GM21360 (cell line): Measurements from ENCODE around the gene MEF2C.
A peak's percentile ranks its signal among the peaks of the same experiment; 100 is the strongest.
"Not testable (repeated sequence)": the region's sequence is repeated elsewhere in the genome, so short reads cannot be mapped to it uniquely, and the experiment has no call there.

ENCODE experiments used
- ATAC-seq: cut with Tn5 transposase; IDR thresholded peaks from one replicate; pipeline ENCODE4 v1.9.1; 2021; ENCODE audit warnings: mild to moderate bottlenecking, moderate library complexity; ENCODE audit not compliant: unreplicated experiment

The MEF2C gene

GRCh38 chr5:88868468-88869068, 14.4 kb downstream of the MEF2C start:
- no peak for ATAC-seq

- ATAC-seq = no peak
These were observed 15.3 kb downstream of the MEF2C start for GRCh38 chr5:88867638-88868037.

DNA sequence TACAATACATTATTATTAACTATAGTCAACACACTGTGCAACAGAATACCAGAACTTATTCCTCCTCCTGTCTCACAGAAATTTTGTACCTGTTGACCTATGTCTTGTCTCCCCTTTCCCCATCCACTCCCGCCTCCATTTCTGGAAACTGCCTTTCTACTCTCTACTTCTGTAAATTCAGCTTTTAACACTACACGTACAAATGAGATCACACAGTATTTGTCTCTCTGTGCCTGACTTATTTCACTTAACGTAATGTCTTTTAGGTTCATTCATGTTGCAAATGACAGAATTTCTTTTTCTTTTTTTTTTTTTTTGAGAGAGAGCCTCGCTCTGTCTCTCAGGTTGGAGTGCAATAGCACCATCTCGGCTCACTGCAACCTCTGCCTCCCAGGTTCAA, 19.5 kb downstream of the MEF2C start:
- no peak for ATAC-seq

- ATAC-seq = no peak
These were observed 20.3 kb downstream of the MEF2C start for GRCh38 chr5:88862547-88863175.

- ATAC-seq = no peak
These were observed 21.8 kb downstream of the MEF2C start for GRCh38 chr5:88861231-88861630.

DNA sequence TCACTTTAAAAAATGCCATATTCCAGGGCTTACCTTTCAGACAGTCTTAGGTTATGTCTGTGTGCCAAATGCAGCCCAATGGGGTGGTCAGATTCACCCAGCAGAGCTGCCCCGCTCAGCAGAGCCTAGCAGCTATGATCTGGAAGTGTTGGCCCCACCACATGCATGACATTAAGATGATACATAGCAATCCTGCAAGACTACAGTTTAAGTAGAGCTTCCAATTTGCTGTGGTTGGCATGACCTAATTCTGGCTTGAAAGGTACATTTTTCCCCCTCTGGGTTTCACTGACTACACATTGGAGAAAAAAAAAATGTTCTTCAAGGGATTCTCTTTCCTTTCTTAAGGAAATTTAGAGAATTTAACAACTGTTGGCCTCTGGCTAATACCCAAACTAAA, 22.5 kb downstream of the MEF2C start:
- ATAC-seq = no peak

DNA sequence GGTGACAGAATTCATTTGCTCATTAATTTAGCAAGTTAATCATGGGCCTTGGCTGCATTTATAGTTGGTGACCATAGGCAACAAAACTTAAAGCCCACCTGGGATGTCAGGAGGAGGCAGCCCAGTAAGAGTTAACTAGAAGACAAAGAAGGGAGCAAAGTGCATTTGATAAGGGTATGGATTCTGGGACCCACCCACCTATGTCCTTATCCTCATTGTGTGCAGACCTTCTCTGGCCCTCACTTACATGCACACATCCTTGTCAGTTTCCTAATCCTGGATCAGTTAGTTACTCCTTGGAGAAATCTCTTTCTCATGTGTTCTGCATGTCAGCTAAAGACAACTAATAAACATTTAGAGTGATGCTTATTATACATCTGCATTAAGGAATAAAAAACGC, 24.6 kb downstream of the MEF2C start:
- no peak for ATAC-seq

DNA sequence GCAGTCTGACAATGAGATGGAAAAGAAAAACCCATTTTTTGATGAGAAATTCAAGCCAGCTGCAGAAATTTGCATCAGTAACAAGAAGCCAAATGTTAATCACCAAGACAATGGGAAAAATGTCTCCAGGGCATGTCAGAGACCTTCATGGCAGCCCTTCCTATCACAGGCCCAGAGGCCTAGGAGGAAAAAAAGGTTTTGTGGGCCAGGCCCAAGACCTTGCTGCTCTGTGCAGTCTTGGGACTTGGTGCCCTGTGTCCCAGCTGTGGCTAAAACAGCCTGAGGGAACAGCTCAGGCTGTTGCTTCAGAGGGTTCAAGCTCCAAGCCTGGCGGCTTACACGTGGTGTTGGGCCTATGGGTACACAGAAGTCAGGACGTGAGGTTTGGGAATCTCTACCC, 26.6 kb downstream of the MEF2C start:
- ATAC-seq = not testable (repeated sequence)

DNA sequence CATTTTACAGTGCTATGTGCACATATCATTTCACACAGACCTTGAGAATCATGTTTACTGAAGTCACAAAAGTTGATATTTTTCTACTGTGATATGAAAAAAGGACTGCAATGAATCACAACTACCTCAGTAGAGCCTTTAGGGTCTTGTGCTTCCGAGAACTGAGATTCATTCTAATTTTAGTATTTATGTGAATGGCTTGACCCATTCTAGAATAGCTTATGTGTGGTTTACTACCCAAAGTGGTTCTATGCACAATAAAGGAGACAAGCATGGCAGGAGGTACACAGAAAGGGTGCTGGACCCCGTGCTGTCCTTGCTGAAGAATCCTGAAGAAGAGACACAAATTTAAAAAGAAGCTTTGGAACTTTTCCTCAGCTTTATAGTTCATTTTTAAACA, 28.2 kb downstream of the MEF2C start:
- ATAC-seq = no peak

DNA sequence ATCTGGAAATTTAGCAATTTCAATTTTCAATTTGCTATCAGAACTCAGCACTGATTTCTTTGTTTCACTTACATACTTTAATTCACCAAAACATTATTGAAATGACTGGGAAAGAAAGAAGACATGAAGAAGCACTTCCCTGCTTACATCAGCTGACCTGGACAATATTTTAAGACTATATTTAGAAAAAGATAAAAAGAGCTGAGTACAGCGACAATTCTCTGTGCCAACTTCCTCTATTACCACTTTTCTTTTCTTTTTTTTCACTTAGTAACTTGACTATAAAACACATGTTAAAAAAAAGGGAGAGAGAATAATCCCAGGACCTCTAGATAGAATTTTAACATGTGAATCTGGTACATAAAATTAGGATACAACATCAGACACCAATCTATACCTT, 35.6 kb downstream of the MEF2C start:
- no peak for ATAC-seq

GRCh38 chr5:88846434-88846833, 36.5 kb downstream of the MEF2C start:
- ATAC-seq = no peak

GRCh38 chr5:88845081-88845697, 37.8 kb downstream of the MEF2C start:
- ATAC-seq = peak; percentile 77

- ATAC-seq = no peak
These were observed 40.2 kb downstream of the MEF2C start for GRCh38 chr5:88842784-88843183.

DNA sequence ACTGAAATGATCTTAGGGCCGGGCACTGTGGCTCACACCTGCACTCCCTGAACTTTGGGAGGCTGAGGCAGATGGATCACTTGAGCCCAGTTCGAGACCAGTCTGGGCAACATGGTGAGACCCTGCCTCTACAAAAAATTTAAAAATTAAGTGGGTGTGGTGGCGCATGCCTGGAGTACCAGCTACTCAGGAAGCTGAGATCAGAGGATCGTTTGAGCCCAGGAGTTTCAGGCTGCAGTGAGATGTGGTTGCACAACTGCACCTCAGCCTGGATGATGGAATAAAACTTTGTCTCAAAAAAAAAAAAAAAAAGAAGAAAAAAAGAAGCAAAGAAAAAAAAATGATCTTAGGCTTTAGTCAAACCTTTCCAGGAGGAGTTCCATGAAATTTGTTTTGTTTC, 41.8 kb downstream of the MEF2C start:
- no peak for ATAC-seq

GRCh38 chr5:88840495-88840894, 42.5 kb downstream of the MEF2C start:
- no peak for ATAC-seq

GRCh38 chr5:88839238-88839637, 43.7 kb downstream of the MEF2C start:
- ATAC-seq = no peak

DNA sequence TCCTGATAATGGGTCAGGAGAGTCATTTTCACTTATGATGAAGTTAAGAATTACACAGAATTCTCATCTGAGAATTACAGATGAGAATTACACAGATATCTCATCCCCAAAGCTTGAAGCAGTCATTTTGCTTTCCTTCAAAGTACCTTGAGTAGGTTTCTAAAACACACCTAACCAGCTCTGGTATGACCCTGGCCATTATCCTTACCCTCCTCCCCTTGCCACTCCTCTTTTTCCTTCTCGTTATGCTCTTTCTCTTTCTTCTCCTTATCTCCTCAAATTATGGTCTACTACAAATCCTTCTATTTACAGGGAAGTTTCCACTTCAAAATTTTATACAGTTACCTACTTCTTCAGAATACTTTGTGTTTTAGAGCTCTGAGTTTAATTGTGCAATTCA, 44.5 kb downstream of the MEF2C start:
- no peak for ATAC-seq

GRCh38 chr5:88837817-88838216, 45.2 kb downstream of the MEF2C start:
- no peak for ATAC-seq

DNA sequence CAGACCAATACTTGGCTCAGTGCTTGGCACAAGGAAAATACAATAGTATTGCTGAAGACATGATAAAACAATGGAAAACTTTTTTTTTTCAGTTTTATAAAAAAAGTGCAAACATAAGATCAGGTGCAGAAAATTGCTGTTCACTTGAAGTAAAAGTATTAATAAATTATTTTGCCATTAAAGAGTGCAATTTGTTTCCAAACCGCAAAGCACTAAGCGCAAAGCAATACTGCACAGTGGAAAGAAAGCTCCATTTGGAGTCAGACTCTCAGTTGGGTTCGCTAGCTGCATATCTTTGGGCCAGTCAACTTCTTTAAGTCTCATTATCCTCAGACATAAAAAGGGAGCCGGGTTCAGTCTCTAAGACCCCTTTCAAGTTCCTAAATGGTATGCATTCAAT, 45.8 kb downstream of the MEF2C start:
- no peak for ATAC-seq

- ATAC-seq = no peak
These were observed 46.7 kb downstream of the MEF2C start for GRCh38 chr5:88836195-88836838.

DNA sequence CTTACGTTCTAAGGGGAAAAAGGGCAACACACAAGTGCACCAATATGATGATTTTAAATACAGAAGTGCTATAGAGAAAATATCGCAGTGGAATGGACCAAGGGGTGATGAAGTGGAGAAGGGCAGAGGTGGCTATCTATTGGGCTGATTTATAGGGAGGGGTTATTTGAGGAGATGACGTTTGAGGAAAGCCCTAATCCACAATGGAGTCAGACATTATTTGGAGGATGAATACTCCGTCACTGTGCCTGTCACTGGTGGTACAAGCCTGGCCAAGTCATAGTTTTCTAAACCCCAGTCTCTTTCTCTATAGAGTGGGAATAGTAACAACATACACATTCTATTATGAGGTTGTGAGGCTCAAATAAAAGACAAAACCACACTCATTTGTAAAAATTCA, 48.5 kb downstream of the MEF2C start:
- no peak for ATAC-seq

- no peak for ATAC-seq
These were observed 48.9 kb downstream of the MEF2C start for GRCh38 chr5:88834131-88834462.
